SJSA1 (cell line): Measurements from ENCODE around the gene TRIL. TPM values are rescaled to one million over a fixed set of nuclear protein-coding genes. Genes with fewer than 3 reads are reported as not detected.

Experiments used
- DNase-seq, 2 experiments: peaks; one replicate each; pipeline ENCODE4 v3.0.0-alpha.2; 2015 to 2020; ENCODE audit warnings: low spot score in 2 of 2, low read depth in 1 of 2
- H3K27ac ChIP-seq: fragments of 250-450 bp; sonication (Bioruptor Pico); 2 replicates; pipeline ENCODE4 v1.5.1; 2020; ENCODE audit warnings: mild to moderate bottlenecking, moderate library complexity
- H3K27me3 ChIP-seq: fragments of 250-450 bp; sonication (Bioruptor Pico); replicated peaks from 2 replicates; pipeline ENCODE4 v1.5.1; 2020; ENCODE audit warnings: mild to moderate bottlenecking, moderate library complexity
- H3K36me3 ChIP-seq: fragments of 250-450 bp; sonication (Bioruptor Pico); 2 replicates; pipeline ENCODE4 v1.5.1; 2020; ENCODE audit warnings: mild to moderate bottlenecking
- H3K4me1 ChIP-seq: fragments of 250-450 bp; sonication (Bioruptor Pico); replicated peaks from 2 replicates; pipeline ENCODE4 v1.6.1; 2021; ENCODE audit warnings: mild to moderate bottlenecking
- H3K4me3 ChIP-seq: fragments of 250-450 bp; sonication (Bioruptor Pico); 2 replicates; pipeline ENCODE4 v1.5.1; 2020; ENCODE audit warnings: mild to moderate bottlenecking
- H3K9me3 ChIP-seq: fragments of 250-450 bp; sonication (Bioruptor Pico); replicated peaks from 2 replicates; pipeline ENCODE4 v1.5.1; 2020; ENCODE audit warnings: mild to moderate bottlenecking
- total RNA-seq: library from RNA; depleted of rRNA; stranded (reverse); fragments of >200 nt; shearing (Covaris generic); gene quantifications from 2 replicates; pipeline ENCODE4 v1.2.3, GENCODE V29; 2014

TRIL gene
- total RNA-seq, 1 experiment from 2014 or later = 0.05 TPM

- H3K4me1 ChIP-seq = no peaks in the 10 kb centered on the region
- H3K27ac ChIP-seq = no peak overlapping the region
- H3K9me3 ChIP-seq = 0 out of 2 replicates have a peak, but pooled peaks cover 3% of the 10 kb centered on the region
- DNase-seq = no peak
- H3K36me3 ChIP-seq = no peaks in the 10 kb centered on the region
- no peak overlapping the region for H3K4me3 ChIP-seq
- peaks cover 11% of the 10 kb centered on the region; the same call in 1 of the 2 replicates for H3K27me3 ChIP-seq
These were observed 15.5 kb upstream of the TRIL start for GRCh38 chr7:28973591-28973990.

- no peak for DNase-seq
- Histone ChIP-seq H3K27ac (no peak overlapping the region), H3K27me3 (peaks cover 32% of the 10 kb centered on the region), H3K36me3 (no peaks in the 10 kb centered on the region), H3K4me3 (no peak overlapping the region), H3K9me3 (no peaks in the 10 kb centered on the region), H3K4me1 (no peaks in the 10 kb centered on the region)
These were observed 5.9 kb upstream of the TRIL start for GRCh38 chr7:28964056-28964455.

GRCh38 chr7:28961972-28962371 lies 3.8 kb upstream of the TRIL start:
- Histone ChIP-seq H3K9me3 (peaks cover 9% of the 10 kb centered on the region; the same call in 1 of the 2 replicates), H3K27me3 (peaks cover 48% of the 10 kb centered on the region), H3K36me3 (no peaks in the 10 kb centered on the region), H3K4me1 (peaks cover 16% of the 10 kb centered on the region), H3K27ac (no peak overlapping the region), H3K4me3 (no peak overlapping the region)
- DNase-seq = no peak

GRCh38 chr7:28960071-28960840 lies 2.1 kb upstream of the TRIL start:
- peaks cover 21% of the 10 kb centered on the region for H3K9me3 ChIP-seq
- peaks cover 7% of the 10 kb centered on the region; the same call in 1 of the 2 replicates for H3K36me3 ChIP-seq
- H3K27ac ChIP-seq = no peak overlapping the region
- DNase-seq = no peak
- peaks cover 65% of the 10 kb centered on the region for H3K27me3 ChIP-seq
- H3K4me3 ChIP-seq = no peak overlapping the region
- H3K4me1 ChIP-seq = peaks cover 29% of the 10 kb centered on the region

- DNase-seq = no peak
- H3K4me3 ChIP-seq = no peak overlapping the region
- peaks cover 78% of the 10 kb centered on the region for H3K27me3 ChIP-seq
- H3K9me3 ChIP-seq = peaks cover 21% of the 10 kb centered on the region
- peaks cover 29% of the 10 kb centered on the region for H3K4me1 ChIP-seq
- no peak overlapping the region for H3K27ac ChIP-seq
- H3K36me3 ChIP-seq = peaks cover 7% of the 10 kb centered on the region; the same call in 1 of the 2 replicates
These were observed 834 bp upstream of the TRIL start for GRCh38 chr7:28958980-28959347.

GRCh38 chr7:28957751-28958234 lies 337 bp downstream of the TRIL start:
- H3K27ac ChIP-seq = no peak overlapping the region
- peaks cover 81% of the 10 kb centered on the region for H3K27me3 ChIP-seq
- H3K9me3 ChIP-seq = peaks cover 21% of the 10 kb centered on the region
- peak overlapping the region; percentile 23 for H3K4me3 ChIP-seq
- DNase-seq = peak in 1 of 2 experiments; percentile 15
- H3K36me3 ChIP-seq = peaks cover 7% of the 10 kb centered on the region; the same call in 1 of the 2 replicates
- H3K4me1 ChIP-seq = peaks cover 34% of the 10 kb centered on the region

DNA sequence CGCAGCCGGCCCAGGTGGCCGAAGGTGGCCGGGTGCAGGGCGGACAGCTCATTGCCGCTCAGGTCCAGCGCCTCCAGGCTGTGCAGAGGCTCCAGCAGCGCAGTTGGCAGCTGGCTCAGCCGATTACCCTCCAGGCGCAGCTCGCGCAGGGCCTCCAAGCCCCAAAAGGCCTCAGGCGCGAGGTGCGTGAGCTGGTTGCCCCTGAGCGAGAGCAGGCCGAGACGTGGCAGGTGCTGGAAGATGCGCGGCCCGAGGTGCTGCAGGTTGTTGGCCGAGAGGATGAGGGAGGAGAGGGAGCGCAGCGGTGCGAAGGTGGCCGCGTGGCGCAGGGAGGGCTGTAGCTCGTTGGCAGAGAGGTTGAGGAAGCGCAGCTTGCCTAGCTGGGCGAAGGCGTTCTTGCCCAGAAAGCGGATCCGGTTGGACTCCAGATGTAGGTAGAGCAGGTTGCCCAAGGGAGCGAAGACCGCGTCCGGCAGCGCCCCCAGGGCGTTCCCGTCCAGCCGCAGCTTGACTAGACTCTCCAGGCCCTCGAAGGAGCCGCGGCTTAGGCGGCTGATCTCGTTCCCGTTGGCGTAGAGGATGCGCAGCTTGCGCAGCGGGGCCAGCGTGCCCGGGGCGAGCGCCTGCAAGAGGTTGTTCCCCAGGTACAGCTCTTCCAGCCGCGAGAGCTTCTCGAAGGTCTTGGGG lies 923 bp downstream of the TRIL start:
- Histone ChIP-seq H3K27me3 (peaks cover 86% of the 10 kb centered on the region), H3K4me1 (peaks cover 34% of the 10 kb centered on the region), H3K36me3 (peaks cover 7% of the 10 kb centered on the region; the same call in 1 of the 2 replicates), H3K4me3 (no peak overlapping the region; the same call in 1 of the 2 replicates), H3K9me3 (peaks cover 21% of the 10 kb centered on the region), H3K27ac (no peak overlapping the region)
- DNase-seq = peak in 1 of 2 experiments; percentile 36

DNA sequence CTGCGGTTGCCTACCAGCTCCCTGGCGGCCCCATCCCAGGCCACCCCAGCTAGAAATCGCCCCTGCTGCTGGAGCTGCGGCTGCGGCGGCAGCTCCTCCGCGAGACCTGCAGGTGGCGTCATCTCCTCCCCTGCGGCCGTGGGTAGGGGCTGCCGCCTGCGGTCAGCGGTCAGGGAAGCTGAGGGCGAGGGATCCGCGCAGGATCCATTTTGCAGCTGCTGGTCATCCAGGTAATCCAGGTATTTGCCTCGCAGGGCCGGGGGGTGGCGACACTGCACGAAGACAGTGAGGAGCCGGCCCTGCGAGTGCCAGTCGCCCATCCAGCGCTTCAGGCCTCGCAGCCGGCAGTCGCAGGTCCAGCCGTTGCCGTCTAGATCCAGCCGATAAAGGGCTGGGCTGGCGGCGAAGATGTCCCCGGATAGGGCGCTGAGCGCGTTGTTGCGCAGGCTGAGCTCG lies 1.5 kb downstream of the TRIL start:
- peak; percentile 42 to 54 for DNase-seq
- Histone ChIP-seq H3K27me3 (peaks cover 86% of the 10 kb centered on the region), H3K36me3 (peaks cover 7% of the 10 kb centered on the region; the same call in 1 of the 2 replicates), H3K4me3 (no peak overlapping the region), H3K4me1 (peaks cover 34% of the 10 kb centered on the region), H3K9me3 (peaks cover 21% of the 10 kb centered on the region), H3K27ac (no peak overlapping the region)

DNA sequence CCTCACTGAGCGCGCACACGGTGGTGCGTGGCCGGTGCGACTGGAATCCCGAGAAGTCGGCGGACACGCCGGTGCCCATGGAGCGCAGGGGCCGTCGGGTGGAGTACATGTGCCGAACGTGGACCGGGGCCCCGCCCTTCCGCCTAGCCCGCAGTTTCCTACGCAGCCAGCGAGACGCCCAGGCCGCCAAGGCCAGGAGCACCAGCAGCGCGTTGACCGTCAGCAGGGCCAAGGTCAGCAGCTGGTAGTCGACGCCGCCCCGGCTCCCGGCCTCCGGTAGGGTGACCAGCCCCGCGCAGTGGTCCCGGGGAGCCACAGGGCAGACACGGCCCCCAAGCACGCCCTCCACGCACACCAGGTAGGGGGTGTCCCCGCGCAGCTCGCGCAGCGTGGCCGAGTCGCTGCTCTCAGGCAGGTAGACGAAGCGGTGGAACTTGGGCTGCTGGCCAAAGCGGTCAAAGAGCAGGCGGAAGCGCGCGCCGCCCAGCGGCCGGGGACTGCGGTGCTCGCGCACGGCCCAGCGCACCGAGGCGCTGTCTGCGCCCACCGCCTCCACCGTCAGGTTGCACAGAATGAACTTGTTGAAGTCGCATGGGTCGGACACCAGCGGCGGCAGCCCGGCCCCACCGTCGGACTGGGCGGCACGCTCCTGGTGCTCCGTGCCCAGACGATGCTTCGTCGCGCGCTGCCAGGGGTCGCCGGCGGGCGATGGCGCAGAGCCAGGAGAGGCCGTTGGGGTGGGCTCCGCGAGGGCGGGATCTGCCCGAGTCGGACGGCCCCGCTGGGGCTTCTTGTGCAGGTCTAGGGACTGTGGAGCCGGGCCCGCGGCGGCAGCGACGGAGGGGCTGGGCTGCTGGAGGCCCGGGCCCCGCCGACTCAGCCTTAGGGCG lies 2.2 kb downstream of the TRIL start:
- Histone ChIP-seq H3K27me3 (peaks cover 88% of the 10 kb centered on the region), H3K4me1 (peaks cover 34% of the 10 kb centered on the region), H3K9me3 (peaks cover 21% of the 10 kb centered on the region), H3K27ac (no peak overlapping the region), H3K4me3 (0 out of 2 replicates have a peak overlapping the region, but pooled peaks have one; percentile 6), H3K36me3 (peaks cover 7% of the 10 kb centered on the region; the same call in 1 of the 2 replicates)
- peak in 1 of 2 experiments; percentile 9 for DNase-seq

DNA sequence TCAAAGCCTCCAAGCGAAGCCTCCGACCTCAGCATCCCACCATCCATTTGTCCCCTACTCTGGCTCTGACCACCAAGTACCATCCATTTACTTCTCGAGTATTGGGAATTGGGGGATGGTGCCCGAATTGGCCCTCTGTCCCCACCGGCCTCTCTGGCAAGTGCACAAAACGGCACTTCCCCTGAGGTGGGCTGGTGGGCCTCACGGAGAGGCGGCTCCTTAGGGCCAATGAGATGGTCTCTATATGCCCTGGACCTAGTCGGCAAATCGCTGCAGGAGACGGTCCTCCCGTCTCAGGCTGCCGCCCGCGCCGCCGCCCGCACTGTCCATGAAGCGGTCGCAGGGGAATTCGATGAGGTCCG lies 2.8 kb downstream of the TRIL start:
- H3K4me3 ChIP-seq = no peak overlapping the region
- H3K4me1 ChIP-seq = peaks cover 34% of the 10 kb centered on the region
- peaks cover 21% of the 10 kb centered on the region for H3K9me3 ChIP-seq
- DNase-seq = no peak
- peaks cover 86% of the 10 kb centered on the region for H3K27me3 ChIP-seq
- peaks cover 7% of the 10 kb centered on the region; the same call in 1 of the 2 replicates for H3K36me3 ChIP-seq
- no peak overlapping the region for H3K27ac ChIP-seq

GRCh38 chr7:28954946-28955345 lies 3.2 kb downstream of the TRIL start:
- H3K36me3 ChIP-seq = peaks cover 7% of the 10 kb centered on the region; the same call in 1 of the 2 replicates
- peaks cover 83% of the 10 kb centered on the region for H3K27me3 ChIP-seq
- peaks cover 34% of the 10 kb centered on the region for H3K4me1 ChIP-seq
- H3K4me3 ChIP-seq = no peak overlapping the region
- H3K9me3 ChIP-seq = peaks cover 21% of the 10 kb centered on the region
- H3K27ac ChIP-seq = no peak overlapping the region
- no peak for DNase-seq

GRCh38 chr7:28954471-28954870 lies 3.7 kb downstream of the TRIL start:
- peaks cover 80% of the 10 kb centered on the region for H3K27me3 ChIP-seq
- H3K27ac ChIP-seq = no peak overlapping the region
- H3K9me3 ChIP-seq = peaks cover 21% of the 10 kb centered on the region
- peaks cover 34% of the 10 kb centered on the region for H3K4me1 ChIP-seq
- H3K4me3 ChIP-seq = no peak overlapping the region
- DNase-seq = no peak
- H3K36me3 ChIP-seq = peaks cover 7% of the 10 kb centered on the region; the same call in 1 of the 2 replicates

- no peak overlapping the region for H3K27ac ChIP-seq
- peaks cover 72% of the 10 kb centered on the region for H3K27me3 ChIP-seq
These were observed 4.5 kb downstream of the TRIL start for GRCh38 chr7:28953633-28954032.

More at GRCh38 chr7:28953633-28954032, 4.5 kb downstream of the TRIL start:
- Histone ChIP-seq H3K4me3 (no peak overlapping the region), H3K4me1 (peaks cover 34% of the 10 kb centered on the region), H3K9me3 (peaks cover 21% of the 10 kb centered on the region), H3K36me3 (peaks cover 7% of the 10 kb centered on the region; the same call in 1 of the 2 replicates)
- DNase-seq = peak in 1 of 2 experiments; percentile 10
